K562 (cell line): ENCODE data around the gene DNAL4. TPM values are rescaled to one million over a fixed set of nuclear protein-coding genes. Genes with fewer than 3 reads are reported as not detected.

ENCODE experiments used
- DMBX1 ChIP-seq: fragments of 250-450 bp; sonication (Bioruptor Pico); IDR thresholded peaks from 2 replicates; pipeline ENCODE4 v1.8.0; 2022; ENCODE audit warnings: inconsistent platforms, mild to moderate bottlenecking, moderate library complexity, borderline replicate concordance
- KDM5B ChIP-seq: fragments of 200-600 bp; sonication (generic); IDR thresholded peaks from 2 replicates; pipeline ENCODE4 v1.6.1; 2012; ENCODE audit warnings: low read depth, mild to moderate bottlenecking, moderate library complexity, low read length, control low read depth, inconsistent platforms; ENCODE audit not compliant: insufficient replicate concordance
- MAFG ChIP-seq: fragments of 450-650 bp; conservative IDR thresholded peaks from 2 replicates; pipeline ENCODE4 v1.6.1; 2016; ENCODE audit warnings: missing genetic modification characterization, missing compliant biosample characterization
- ZNF212 ChIP-seq: fragments of 450-650 bp; formaldehyde crosslinking; IDR thresholded peaks from 2 replicates; pipeline ENCODE4 v1.4.0; 2020; ENCODE audit warnings: mild to moderate bottlenecking
- ZNF3 ChIP-seq: fragments of 250-450 bp; sonication (Bioruptor Pico); IDR thresholded peaks from 2 replicates; pipeline ENCODE4 v1.5.0; 2021; ENCODE audit warnings: mild to moderate bottlenecking, moderate library complexity
- ZNF76 ChIP-seq: fragments of 250-450 bp; sonication (Bioruptor Pico); IDR thresholded peaks from 2 replicates; pipeline ENCODE4 v1.4.0; 2020; ENCODE audit warnings: mild to moderate bottlenecking, moderate library complexity, borderline replicate concordance
- polyA plus RNA-seq, 8 experiments: library from polyadenylated mRNA; depleted of rRNA in 4 of 8; stranded (reverse) in 5 of 8; unstranded in 3 of 8; fragments of >200 nt; fragmentation: Nextera tagmentation in 2 of 8; fragmentation: Illumina TruSeq in 1 of 8; extraction: Ambion mirVana in 2 of 8; extraction: Trizol in 1 of 8; gene quantifications; 2 replicates each; pipeline versions ENCODE4 v1.2.1 to v1.2.3, GENCODE V29; 2011 to 2014; ENCODE audit warnings: inconsistent platforms in 1 of 8, missing spikeins in 1 of 8
- total RNA-seq, 7 experiments: library from RNA; depleted of rRNA in 6 of 7; stranded (reverse); fragments of >200 nt in 6 of 7; fragmentation: Illumina TruSeq in 2 of 7; extraction: Trizol in 2 of 7; gene quantifications; 2 replicates each; pipeline versions ENCODE4 v1.2.1 to v1.2.3, GENCODE V29; 2011 to 2021; ENCODE audit warnings: low replicate concordance in 1 of 7
- TF ChIP-seq, protein P1 (sequence below), 2 experiments: IDR thresholded peaks; 2 replicates each; pipeline ENCODE4 v1.6.1; 2011; ENCODE audit warnings: borderline replicate concordance in 1 of 2, control low read depth in 1 of 2, low read depth in 1 of 2, low read length in 1 of 2, mild to moderate bottlenecking in 1 of 2, mixed read lengths in 1 of 2, moderate library complexity in 1 of 2; ENCODE audit not compliant: insufficient read depth in 1 of 2, insufficient read length in 1 of 2, poor library complexity in 1 of 2, severe bottlenecking in 1 of 2; ENCODE audit errors: extremely low read depth in 1 of 2
- TF ChIP-seq, protein P2 (sequence below), 2 experiments: fragments of 450-650 bp; conservative IDR thresholded peaks; 2 replicates each; pipeline ENCODE4 v1.6.1; 2017; ENCODE audit warnings: mild to moderate bottlenecking in 2 of 2, moderate library complexity in 2 of 2
- TF ChIP-seq, protein P3 (sequence below): fragments of 250-450 bp; sonication (Bioruptor Pico); IDR thresholded peaks from 2 replicates; pipeline ENCODE4 v1.4.0; 2020; ENCODE audit warnings: mild to moderate bottlenecking, moderate library complexity, borderline replicate concordance

The DNAL4 gene
- total and polyA plus RNA-seq, 9 of the 15 experiments (the other 6 are each of a cell fraction or from before 2014, with no cell fraction given) = 0.20 to 9.4 (median 5.2) TPM

DNA sequence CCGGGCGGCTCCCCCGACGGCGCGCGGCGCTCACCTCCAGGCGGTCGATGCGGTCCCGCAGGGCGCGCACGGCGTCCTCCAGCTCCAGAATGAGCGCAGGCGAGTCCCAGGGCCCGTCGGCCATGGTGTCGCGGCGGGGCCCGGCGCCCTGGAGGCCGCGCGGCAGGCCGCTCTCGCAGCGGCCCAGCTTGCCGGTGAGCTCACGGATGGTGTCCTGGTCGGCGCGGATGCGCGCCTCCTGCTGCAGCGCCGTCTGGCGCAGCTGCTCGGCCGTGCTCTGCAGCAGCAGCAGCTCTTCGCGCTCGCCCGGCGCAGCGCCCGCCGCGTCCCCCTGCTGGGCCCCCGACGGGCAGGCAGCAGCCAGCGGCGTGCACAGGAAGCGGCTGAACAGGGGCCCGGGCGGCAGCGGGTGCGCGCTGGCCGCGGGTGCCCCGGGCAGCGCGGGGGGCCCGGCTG, 49.3 kb upstream of the DNAL4 start (continued):
- no peak for TF ChIP-seq ZNF212 (CRISPR knock-in tag)
- TF ChIP-seq MAFG (tag) = no peak
- TF ChIP-seq, protein P1, sequence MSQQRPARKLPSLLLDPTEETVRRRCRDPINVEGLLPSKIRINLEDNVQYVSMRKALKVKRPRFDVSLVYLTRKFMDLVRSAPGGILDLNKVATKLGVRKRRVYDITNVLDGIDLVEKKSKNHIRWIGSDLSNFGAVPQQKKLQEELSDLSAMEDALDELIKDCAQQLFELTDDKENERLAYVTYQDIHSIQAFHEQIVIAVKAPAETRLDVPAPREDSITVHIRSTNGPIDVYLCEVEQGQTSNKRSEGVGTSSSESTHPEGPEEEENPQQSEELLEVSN (IDR thresholded peaks at IDR 0.05; ENCODE audit: borderline replicate concordance in 1 of 2, extremely low read depth in 1 of 2, insufficient read depth in 1 of 2, insufficient read length in 1 of 2, low read depth in 1 of 2, low read length in 1 of 2, poor library complexity in 1 of 2, severe bottlenecking in 1 of 2) = peak; percentile 19 to 31
- TF ChIP-seq ZNF3 (CRISPR knock-in tag) = no peak
- TF ChIP-seq KDM5B = peak; percentile 22
- no peak for TF ChIP-seq DMBX1 (CRISPR knock-in tag)
- TF ChIP-seq, protein P2, sequence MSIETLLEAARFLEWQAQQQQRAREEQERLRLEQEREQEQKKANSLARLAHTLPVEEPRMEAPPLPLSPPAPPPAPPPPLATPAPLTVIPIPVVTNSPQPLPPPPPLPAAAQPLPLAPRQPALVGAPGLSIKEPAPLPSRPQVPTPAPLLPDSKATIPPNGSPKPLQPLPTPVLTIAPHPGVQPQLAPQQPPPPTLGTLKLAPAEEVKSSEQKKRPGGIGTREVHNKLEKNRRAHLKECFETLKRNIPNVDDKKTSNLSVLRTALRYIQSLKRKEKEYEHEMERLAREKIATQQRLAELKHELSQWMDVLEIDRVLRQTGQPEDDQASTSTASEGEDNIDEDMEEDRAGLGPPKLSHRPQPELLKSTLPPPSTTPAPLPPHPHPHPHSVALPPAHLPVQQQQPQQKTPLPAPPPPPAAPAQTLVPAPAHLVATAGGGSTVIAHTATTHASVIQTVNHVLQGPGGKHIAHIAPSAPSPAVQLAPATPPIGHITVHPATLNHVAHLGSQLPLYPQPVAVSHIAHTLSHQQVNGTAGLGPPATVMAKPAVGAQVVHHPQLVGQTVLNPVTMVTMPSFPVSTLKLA (conservative IDR thresholded peaks at IDR 0.05) = no peak
- TF ChIP-seq, protein P3, sequence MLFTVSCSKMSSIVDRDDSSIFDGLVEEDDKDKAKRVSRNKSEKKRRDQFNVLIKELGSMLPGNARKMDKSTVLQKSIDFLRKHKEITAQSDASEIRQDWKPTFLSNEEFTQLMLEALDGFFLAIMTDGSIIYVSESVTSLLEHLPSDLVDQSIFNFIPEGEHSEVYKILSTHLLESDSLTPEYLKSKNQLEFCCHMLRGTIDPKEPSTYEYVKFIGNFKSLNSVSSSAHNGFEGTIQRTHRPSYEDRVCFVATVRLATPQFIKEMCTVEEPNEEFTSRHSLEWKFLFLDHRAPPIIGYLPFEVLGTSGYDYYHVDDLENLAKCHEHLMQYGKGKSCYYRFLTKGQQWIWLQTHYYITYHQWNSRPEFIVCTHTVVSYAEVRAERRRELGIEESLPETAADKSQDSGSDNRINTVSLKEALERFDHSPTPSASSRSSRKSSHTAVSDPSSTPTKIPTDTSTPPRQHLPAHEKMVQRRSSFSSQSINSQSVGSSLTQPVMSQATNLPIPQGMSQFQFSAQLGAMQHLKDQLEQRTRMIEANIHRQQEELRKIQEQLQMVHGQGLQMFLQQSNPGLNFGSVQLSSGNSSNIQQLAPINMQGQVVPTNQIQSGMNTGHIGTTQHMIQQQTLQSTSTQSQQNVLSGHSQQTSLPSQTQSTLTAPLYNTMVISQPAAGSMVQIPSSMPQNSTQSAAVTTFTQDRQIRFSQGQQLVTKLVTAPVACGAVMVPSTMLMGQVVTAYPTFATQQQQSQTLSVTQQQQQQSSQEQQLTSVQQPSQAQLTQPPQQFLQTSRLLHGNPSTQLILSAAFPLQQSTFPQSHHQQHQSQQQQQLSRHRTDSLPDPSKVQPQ = no peak
- TF ChIP-seq ZNF76 (CRISPR knock-in tag) = no peak
